ENCODE results near the gene TM9SF1. TPM values are rescaled to one million over a fixed set of nuclear protein-coding genes. Genes with fewer than 3 reads are reported as not detected.
A peak's percentile ranks its signal among the peaks of the same experiment; 100 is the strongest.

The TM9SF1 gene
- 30.5 and 37.6 TPM in 2 replicates for total RNA-seq (ENCODE audit: low replicate concordance)

GRCh38 chr14:24195186-24196070, at the start of gene TM9SF1:
TM9SF1 (minus strand) TSS chr14:24195441; CDS start chr14:24195019, 422 bp downstream.
- peak; percentile 92 for DNase-seq (ENCODE audit: low spot score)

GRCh38 chr14:24243336-24243836, 48.1 kb upstream of the TM9SF1 start:
- no peak overlapping the region for H3K27ac ChIP-seq
- H2AFZ ChIP-seq (replicated peaks): peak overlapping the region; percentile 45
- H3K27me3 ChIP-seq: no peaks in the 10 kb centered on the region
- no peaks in the 10 kb centered on the region for H3K9me3 ChIP-seq (ENCODE audit: low read depth)
- peaks cover 18% of the 10 kb centered on the region for H3F3A ChIP-seq (ENCODE audit: low read depth)
- Mint-ChIP-seq H3K4me3 (peak overlapping the region; percentile 91), H3K27ac (peak overlapping the region; percentile 98), H3K36me3 (peaks cover 8% of the 10 kb centered on the region), H3K27me3 (ENCODE audit: insufficient read depth, low read depth) (peaks cover 2% of the 10 kb centered on the region), H3K9me3 (no peaks in the 10 kb centered on the region), H3K4me1 (peaks cover 17% of the 10 kb centered on the region)
- peaks cover 5% of the 10 kb centered on the region for H4K20me1 ChIP-seq (ENCODE audit: low read depth)
- no peak overlapping the region for H3K9ac ChIP-seq
- peaks cover 17% of the 10 kb centered on the region for H3K79me2 ChIP-seq (ENCODE audit: low read depth)
- H3K4me1 ChIP-seq: peaks cover 3% of the 10 kb centered on the region
- peak overlapping the region; percentile 74 for H3K4me3 ChIP-seq
- peak overlapping the region; percentile 72 for H3K4me2 ChIP-seq
- no peaks in the 10 kb centered on the region for H3K36me3 ChIP-seq
- no peak for TF ChIP-seq EZH2phosphoT487 (IDR thresholded peaks at IDR 0.05)
- TF ChIP-seq CTCF (IDR thresholded peaks at IDR 0.05): no peak
- no peak for TF ChIP-seq EZH2 (IDR thresholded peaks at IDR 0.05)
- DNase-seq (ENCODE audit: low spot score): no peak

More at GRCh38 chr14:24195186-24196070, at the start of gene TM9SF1:
- H3K4me3 Mint-ChIP-seq: peak within 1 kb of the TSS; percentile 98
- H3K27me3 Mint-ChIP-seq (ENCODE audit: insufficient read depth, low read depth): peaks cover 8% of the 10 kb centered on the region
- Histone ChIP-seq H3K79me2 (ENCODE audit: low read depth) (peaks cover 14% of the 10 kb centered on the region), H3K4me2 (peak within 1 kb of the TSS; percentile 92), H3K4me3 (peak within 1 kb of the TSS; percentile 81), H3K27me3 (no peaks in the 10 kb centered on the region), H3K27ac (peak within 1 kb of the TSS; percentile 90), H3K36me3 (no peaks in the 10 kb centered on the region), H3F3A (ENCODE audit: low read depth) (peaks cover 27% of the 10 kb centered on the region), H3K9ac (peak within 1 kb of the TSS; percentile 70), H3K4me1 (peaks cover 6% of the 10 kb centered on the region), H2AFZ (replicated peaks) (peak within 1 kb of the TSS; percentile 87), H4K20me1 (ENCODE audit: low read depth) (no peaks in the 10 kb centered on the region), H3K9me3 (ENCODE audit: low read depth) (no peaks in the 10 kb centered on the region)
- H3K36me3 Mint-ChIP-seq: peaks cover 22% of the 10 kb centered on the region
- peak within 1 kb of the TSS; percentile 99 for H3K27ac Mint-ChIP-seq
- no peak for TF ChIP-seq CTCF (IDR thresholded peaks at IDR 0.05)
- no peak for TF ChIP-seq EZH2phosphoT487 (IDR thresholded peaks at IDR 0.05)
- no peak for TF ChIP-seq EZH2 (IDR thresholded peaks at IDR 0.05)
- peaks cover 21% of the 10 kb centered on the region for H3K4me1 Mint-ChIP-seq
- no peaks in the 10 kb centered on the region for H3K9me3 Mint-ChIP-seq

GRCh38 chr14:24241829-24242443, 46.7 kb upstream of the TM9SF1 start:
- Histone ChIP-seq H3K27me3 (no peaks in the 10 kb centered on the region), H3K4me1 (peaks cover 3% of the 10 kb centered on the region), H3K27ac (peak overlapping the region; percentile 87), H3K4me2 (peak overlapping the region; percentile 72), H3K79me2 (ENCODE audit: low read depth) (peaks cover 17% of the 10 kb centered on the region), H3K36me3 (no peaks in the 10 kb centered on the region), H4K20me1 (ENCODE audit: low read depth) (peaks cover 5% of the 10 kb centered on the region), H3F3A (ENCODE audit: low read depth) (peaks cover 18% of the 10 kb centered on the region), H2AFZ (replicated peaks) (peak overlapping the region; percentile 74), H3K4me3 (peak overlapping the region; percentile 74), H3K9me3 (ENCODE audit: low read depth) (no peaks in the 10 kb centered on the region), H3K9ac (peak overlapping the region; percentile 57)
- TF ChIP-seq EZH2 (IDR thresholded peaks at IDR 0.05): no peak
- TF ChIP-seq EZH2phosphoT487 (IDR thresholded peaks at IDR 0.05): no peak
- TF ChIP-seq CTCF (IDR thresholded peaks at IDR 0.05): peak; percentile 57
- peaks cover 2% of the 10 kb centered on the region for H3K27me3 Mint-ChIP-seq (ENCODE audit: insufficient read depth, low read depth)
- peaks cover 17% of the 10 kb centered on the region for H3K4me1 Mint-ChIP-seq
- H3K27ac Mint-ChIP-seq: no peak overlapping the region
- DNase-seq (ENCODE audit: low spot score): peak; percentile 98
- peaks cover 18% of the 10 kb centered on the region for H3K36me3 Mint-ChIP-seq
- peak overlapping the region; percentile 91 for H3K4me3 Mint-ChIP-seq
- H3K9me3 Mint-ChIP-seq: no peaks in the 10 kb centered on the region
